Transverse colon (tissue), 4 donors: Measurements from ENCODE around the gene TWIST2. TPM values are rescaled to one million over a fixed set of nuclear protein-coding genes. Genes with fewer than 3 reads are reported as not detected.

Experiments used
- DNase-seq: peaks from one replicate; pipeline ENCODE4 v3.0.0-alpha.2; 2019
- H3K27ac ChIP-seq, 4 donors: fragments of 200-600 bp; sonication (generic); 2 replicates each; pipeline ENCODE4 v1.5.1; 2016 to 2018; ENCODE audit warnings: inconsistent platforms in 4 of 4
- H3K27me3 ChIP-seq: fragments of 200-600 bp; sonication (generic); 2 replicates; pipeline ENCODE4 v1.5.1; 2017; ENCODE audit warnings: inconsistent platforms
- H3K36me3 ChIP-seq, 4 donors: fragments of 200-600 bp; sonication (generic); 2 replicates each; pipeline ENCODE4 v1.5.1; 2017 to 2019; ENCODE audit warnings: inconsistent platforms in 4 of 4
- H3K4me1 ChIP-seq, 4 donors: fragments of 200-600 bp; sonication (generic); 2 replicates each; pipeline ENCODE4 v1.5.1; 2017 to 2020; ENCODE audit warnings: inconsistent platforms in 4 of 4
- H3K4me3 ChIP-seq, 4 donors: fragments of 200-600 bp; sonication (generic); 1 replicate in 1 of 4; 2 replicates in 3 of 4; pipeline versions ENCODE4 v1.5.1 to v1.6.1; 2017 to 2019; ENCODE audit warnings: inconsistent platforms in 4 of 4
- H3K9me3 ChIP-seq, 2 donors: fragments of 200-600 bp; sonication (generic); 2 replicates each; pipeline ENCODE4 v1.5.1; 2017 to 2019; ENCODE audit warnings: inconsistent platforms in 2 of 2
- EP300 ChIP-seq: sonication (generic); formaldehyde crosslinking; IDR thresholded peaks from one replicate; pipeline ENCODE4 v1.6.1; 2017; ENCODE audit warnings: antibody characterized with exemption, low read depth
- POLR2A ChIP-seq: fragments of 450-650 bp; IDR thresholded peaks from one replicate; pipeline ENCODE4 v1.6.1; 2016; ENCODE audit warnings: antibody characterized with exemption, mild to moderate bottlenecking, moderate library complexity
- POLR2AphosphoS5 ChIP-seq, 3 donors: sonication (generic); formaldehyde crosslinking; IDR thresholded peaks; one replicate each; pipeline ENCODE4 v1.6.1; 2016; ENCODE audit warnings: antibody characterized with exemption in 3 of 3
- WGBS, 2 donors: methylation state at CpG; one replicate each; pipeline ENCODE4 v1.1.5; 2018; ENCODE audit warnings: low coverage in 1 of 2; 5-methylcytosine and 5-hydroxymethylcytosine counted together
- in situ Hi-C, 4 donors: fragments of 200-750 bp; cut with MboI; loops; one replicate each; pipeline versions ENCODE4 v1.15.0 to v1.15.1; 2017; ENCODE audit warnings: low sequenced_read_pairs in 3 of 4, low pct_ligation_motif_present in 1 of 4, low pct_unique_long_range_greater_than_20kb in 1 of 4
- intact Hi-C: fragments of 100-400 bp; cut with DNase I; formaldehyde crosslinking; loops from one replicate; pipeline ENCODE4 v1.15.1; 2023; ENCODE audit warnings: low total_unique reads
- total RNA-seq, 4 donors: library from RNA; depleted of rRNA; stranded (reverse); fragments of >200 nt; gene quantifications; one replicate each; pipeline ENCODE4 v1.1.0, GENCODE V29; 2016
- TF ChIP-seq, protein P1 (sequence below), 5 experiments: fragments of 200-600 bp in 3 of 5; fragments of 450-650 bp in 2 of 5; sonication (generic) in 3 of 5; IDR thresholded peaks; 1 replicate in 2 of 5; 2 replicates in 3 of 5; pipeline ENCODE4 v1.5.1; 2016 to 2017; ENCODE audit warnings: antibody characterized with exemption in 5 of 5, inconsistent platforms in 3 of 5, mild to moderate bottlenecking in 2 of 5, moderate library complexity in 1 of 5

Gene TWIST2
- total RNA-seq, 4 donors from 2014 or later = 6.7 to 59.1 (median 16.8) TPM

GRCh38 chr2:238915596-238915995, 67.7 kb downstream of the TWIST2 start:
- Histone ChIP-seq H3K27ac (no peak overlapping the region), H3K36me3 (no peaks in the 10 kb centered on the region), H3K9me3 (no peaks in the 10 kb centered on the region), H3K4me1 (no peaks in the 10 kb centered on the region), H3K4me3 (no peak overlapping the region), H3K27me3 (no peaks in the 10 kb centered on the region)
- intact Hi-C loops (no loop called here), in situ Hi-C loops (no loop called here)
- TF ChIP-seq, protein P1, sequence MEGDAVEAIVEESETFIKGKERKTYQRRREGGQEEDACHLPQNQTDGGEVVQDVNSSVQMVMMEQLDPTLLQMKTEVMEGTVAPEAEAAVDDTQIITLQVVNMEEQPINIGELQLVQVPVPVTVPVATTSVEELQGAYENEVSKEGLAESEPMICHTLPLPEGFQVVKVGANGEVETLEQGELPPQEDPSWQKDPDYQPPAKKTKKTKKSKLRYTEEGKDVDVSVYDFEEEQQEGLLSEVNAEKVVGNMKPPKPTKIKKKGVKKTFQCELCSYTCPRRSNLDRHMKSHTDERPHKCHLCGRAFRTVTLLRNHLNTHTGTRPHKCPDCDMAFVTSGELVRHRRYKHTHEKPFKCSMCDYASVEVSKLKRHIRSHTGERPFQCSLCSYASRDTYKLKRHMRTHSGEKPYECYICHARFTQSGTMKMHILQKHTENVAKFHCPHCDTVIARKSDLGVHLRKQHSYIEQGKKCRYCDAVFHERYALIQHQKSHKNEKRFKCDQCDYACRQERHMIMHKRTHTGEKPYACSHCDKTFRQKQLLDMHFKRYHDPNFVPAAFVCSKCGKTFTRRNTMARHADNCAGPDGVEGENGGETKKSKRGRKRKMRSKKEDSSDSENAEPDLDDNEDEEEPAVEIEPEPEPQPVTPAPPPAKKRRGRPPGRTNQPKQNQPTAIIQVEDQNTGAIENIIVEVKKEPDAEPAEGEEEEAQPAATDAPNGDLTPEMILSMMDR (IDR thresholded peaks at IDR 0.05) = no peak
- no peak for DNase-seq
- WGBS, 2 donors = 93 to 100% methylated on average over 1 to 5 of the region's 5 CpGs

DNA sequence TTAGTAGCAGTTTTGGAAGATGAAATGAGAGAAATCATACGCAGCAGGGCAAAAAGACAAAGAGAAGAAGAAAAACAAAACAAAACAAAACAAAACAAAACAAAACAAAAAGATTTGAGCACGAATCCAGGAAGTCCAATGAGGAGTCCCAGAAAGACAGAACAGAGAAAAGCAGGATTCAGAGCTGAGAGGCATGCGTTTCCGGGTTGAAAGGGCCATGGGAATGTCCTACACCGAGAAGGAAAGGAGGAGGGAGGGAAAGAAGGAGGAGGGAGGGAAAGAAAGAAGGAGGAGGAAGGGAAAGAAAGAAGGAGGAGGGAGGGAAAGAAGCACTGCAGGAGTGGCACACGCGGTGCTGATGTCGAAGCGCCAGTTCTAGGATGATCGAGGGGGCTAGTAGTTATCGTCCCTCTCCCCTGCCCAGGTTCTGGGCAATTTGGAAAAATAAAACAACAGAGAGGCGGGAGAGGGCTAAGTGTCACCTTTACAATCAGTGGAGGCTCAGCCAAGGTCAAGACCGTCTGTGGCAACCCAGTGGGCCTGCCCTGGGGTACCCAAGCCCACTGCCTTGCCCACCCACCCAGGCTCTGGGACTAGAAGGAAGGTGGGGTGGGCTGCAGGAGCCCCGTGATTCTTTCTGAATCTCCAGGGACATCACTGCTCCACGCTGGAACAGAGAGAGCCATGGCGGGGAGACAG, 68.4 kb downstream of the TWIST2 start:
- no peak overlapping the region for H3K27ac ChIP-seq
- no peaks in the 10 kb centered on the region for H3K27me3 ChIP-seq
- no peak for DNase-seq
- TF ChIP-seq POLR2A = no peak
- TF ChIP-seq EP300 = no peak
- TF ChIP-seq, protein P1 (IDR thresholded peaks at IDR 0.05) = no peak
- TF ChIP-seq POLR2AphosphoS5 (IDR thresholded peaks at IDR 0.05) = no peak
- WGBS, 2 donors = 77 to 88% methylated on average over 7 to 15 of the region's 16 CpGs
- no peaks in the 10 kb centered on the region for H3K9me3 ChIP-seq
- H3K36me3 ChIP-seq = no peaks in the 10 kb centered on the region
- no peak overlapping the region for H3K4me3 ChIP-seq
- H3K4me1 ChIP-seq = no peaks in the 10 kb centered on the region
- in situ Hi-C loops (no loop called here), intact Hi-C loops (no loop called here)

DNA sequence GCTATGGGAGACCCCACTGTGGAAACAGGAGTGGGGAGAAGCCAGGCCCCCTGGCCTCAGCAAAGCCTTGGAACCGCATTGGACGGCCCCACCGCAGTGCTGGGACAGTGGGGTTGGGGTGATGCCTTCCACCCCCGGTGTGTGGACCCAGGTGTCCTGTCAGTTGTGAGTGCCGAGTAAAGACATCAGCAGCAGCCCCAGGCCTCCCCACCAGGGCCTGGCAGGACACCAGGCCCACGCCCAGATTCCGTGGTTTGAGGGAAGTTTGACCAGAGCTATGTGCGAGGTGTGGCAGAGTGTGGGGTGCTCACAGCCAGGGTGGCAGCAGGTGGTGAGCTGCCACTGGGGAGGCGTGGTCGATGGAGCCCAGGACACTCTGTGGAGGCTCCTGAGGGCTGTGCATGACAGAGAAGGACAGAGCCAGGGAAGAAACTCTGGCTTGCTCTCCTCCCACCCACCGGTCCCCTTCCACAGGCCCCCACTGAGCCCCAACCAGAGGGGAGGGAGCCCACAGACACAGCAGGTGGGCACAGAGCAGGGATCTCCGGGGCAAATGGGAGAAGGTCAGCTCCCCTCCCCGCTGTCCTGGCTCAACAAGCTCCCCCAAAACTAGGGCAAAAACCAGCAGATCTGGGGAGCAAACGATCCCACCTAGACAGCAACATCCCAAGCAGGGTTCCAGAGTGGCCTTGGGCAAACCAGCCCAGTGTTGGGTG, 69.1 kb downstream of the TWIST2 start:
- no peak overlapping the region for H3K4me3 ChIP-seq
- H3K36me3 ChIP-seq = no peaks in the 10 kb centered on the region
- TF ChIP-seq POLR2AphosphoS5 (IDR thresholded peaks at IDR 0.05) (no peak), EP300 (no peak), POLR2A (no peak)
- TF ChIP-seq, protein P1 (IDR thresholded peaks at IDR 0.05) = no peak
- DNase-seq = no peak
- 58 to 70% methylated on average over 2 to 12 of the region's 14 CpGs for WGBS, 2 donors
- H3K4me1 ChIP-seq = no peaks in the 10 kb centered on the region
- intact Hi-C loops = no loop called here
- H3K9me3 ChIP-seq = no peaks in the 10 kb centered on the region
- no peaks in the 10 kb centered on the region for H3K27me3 ChIP-seq
- in situ Hi-C loops = no loop called here
- no peak overlapping the region for H3K27ac ChIP-seq

- H3K9me3 ChIP-seq = no peaks in the 10 kb centered on the region
- no peaks in the 10 kb centered on the region for H3K27me3 ChIP-seq
- no peak overlapping the region for H3K27ac ChIP-seq
- intact Hi-C loops = no loop called here
- no peaks in the 10 kb centered on the region for H3K4me1 ChIP-seq
- no peak for TF ChIP-seq POLR2A
- TF ChIP-seq, protein P1 (IDR thresholded peaks at IDR 0.05) = no peak
- no peak for TF ChIP-seq POLR2AphosphoS5 (IDR thresholded peaks at IDR 0.05)
- no peak for TF ChIP-seq EP300
- in situ Hi-C loops = no loop called here
- no peaks in the 10 kb centered on the region for H3K36me3 ChIP-seq
- 51 to 61% methylated on average over 2 to 11 of the region's 11 CpGs for WGBS, 2 donors
- no peak overlapping the region for H3K4me3 ChIP-seq
- no peak for DNase-seq
These were observed 71.4 kb downstream of the TWIST2 start for GRCh38 chr2:238919307-238919706.
